IMR-90 (cell line): Measurements from ENCODE around the gene CBLIF. TPM values are rescaled to one million over a fixed set of nuclear protein-coding genes. Genes with fewer than 3 reads are reported as not detected.

ENCODE experiments used
- ATAC-seq: fragments of 200-7000 bp; cut with Tn5 transposase; 2 replicates; pipeline ENCODE4 v1.9.1; 2020; ENCODE audit warnings: low read depth, mild to moderate bottlenecking, moderate library complexity
- BruUV-seq: library from RNA; stranded (reverse); fragments of 400-500 nt; replicated peaks from 2 replicates; lab custom pipeline; 2021; lab: Mats Ljungman, UMichigan
- CTCF ChIA-PET: fragments of 300-600 bp; formaldehyde crosslinking; extraction: SDS; loops from one replicate; lab custom pipeline; 2021; ENCODE audit warnings: antibody characterized with exemption; lab: Yijun Ruan, JAX
- POLR2A ChIA-PET: fragments of 300-600 bp; sonication (Branson Sonifier 250); formaldehyde crosslinking; loops from one replicate; lab custom pipeline; 2022; ENCODE audit warnings: antibody characterized with exemption; ENCODE audit not compliant: unreplicated experiment; lab: Charles Lee
- DNase-seq: peaks from one replicate; pipeline ENCODE4 v3.0.0; 2013
- H2AFZ ChIP-seq: replicated peaks from 2 replicates; pipeline ENCODE3; 2013; ENCODE audit warnings: low read length, mild to moderate bottlenecking; ENCODE audit not compliant: poor library complexity
- H2AK5ac ChIP-seq: 2 replicates; pipeline ENCODE4 v1.6.1; 2013; ENCODE audit warnings: low read depth, low read length, inconsistent platforms
- H2AK9ac ChIP-seq: replicated peaks from 2 replicates; pipeline ENCODE3; 2013; ENCODE audit warnings: mild to moderate bottlenecking, low read depth, low read length, moderate library complexity; ENCODE audit not compliant: poor library complexity
- H2BK120ac ChIP-seq: 2 replicates; pipeline ENCODE4 v1.6.1; 2013; ENCODE audit warnings: low read depth, low read length, inconsistent platforms
- H2BK15ac ChIP-seq: 3 replicates; pipeline ENCODE4 v1.6.1; 2013; ENCODE audit warnings: low read depth, low read length, inconsistent platforms
- H2BK20ac ChIP-seq: 2 replicates; pipeline ENCODE4 v1.6.1; 2013; ENCODE audit warnings: low read depth, mild to moderate bottlenecking, inconsistent platforms, low read length, moderate library complexity
- H2BK5ac ChIP-seq: 2 replicates; pipeline ENCODE4 v1.6.1; 2013; ENCODE audit warnings: mild to moderate bottlenecking, low read depth, low read length, inconsistent platforms; ENCODE audit not compliant: poor library complexity, severe bottlenecking
- H3K14ac ChIP-seq: replicated peaks from 2 replicates; pipeline ENCODE4 v1.6.1; 2013; ENCODE audit warnings: low read depth, low read length, inconsistent platforms
- H3K18ac ChIP-seq: 2 replicates; pipeline ENCODE4 v1.6.1; 2013; ENCODE audit warnings: low read depth, low read length, control low read depth
- H3K23ac ChIP-seq: 2 replicates; pipeline ENCODE4 v1.6.1; 2013; ENCODE audit warnings: low read depth, low read length, inconsistent platforms
- H3K27ac ChIP-seq: 2 replicates; pipeline ENCODE4 v1.5.1; 2013; ENCODE audit warnings: mild to moderate bottlenecking, control low read depth, low read length; ENCODE audit not compliant: insufficient read depth
- H3K27me3 ChIP-seq: 2 replicates; pipeline ENCODE4 v1.6.1; 2013; ENCODE audit warnings: low read length; ENCODE audit not compliant: control insufficient read depth, insufficient read depth
- H3K36me3 ChIP-seq: 2 replicates; pipeline ENCODE4 v1.6.1; 2013; ENCODE audit warnings: low read length, mixed read lengths; ENCODE audit not compliant: control insufficient read depth, insufficient read depth
- H3K4ac ChIP-seq: 2 replicates; pipeline ENCODE4 v1.6.1; 2013; ENCODE audit warnings: low read depth, low read length, inconsistent platforms
- H3K4me1 ChIP-seq: 2 replicates; pipeline ENCODE4 v1.6.1; 2013; ENCODE audit warnings: low read length, mixed read lengths; ENCODE audit not compliant: control insufficient read depth, insufficient read depth
- H3K4me2 ChIP-seq: 2 replicates; pipeline ENCODE4 v1.6.1; 2013; ENCODE audit warnings: low read depth, mild to moderate bottlenecking, control low read depth, low read length, moderate library complexity
- H3K4me3 ChIP-seq: 2 replicates; pipeline ENCODE4 v1.5.1; 2013; ENCODE audit warnings: low read depth, mild to moderate bottlenecking, control low read depth, low read length, moderate library complexity; ENCODE audit not compliant: insufficient read depth
- H3K56ac ChIP-seq: 2 replicates; pipeline ENCODE4 v1.6.1; 2013; ENCODE audit warnings: low read length, inconsistent platforms; ENCODE audit not compliant: insufficient read depth; ENCODE audit errors: extremely low read depth
- H3K79me1 ChIP-seq, 2 experiments: 2 replicates each; pipeline ENCODE4 v1.6.1; 2013; ENCODE audit warnings: low read length in 2 of 2, inconsistent platforms in 1 of 2, low read depth in 1 of 2
- H3K9ac ChIP-seq: 2 replicates; pipeline ENCODE4 v1.6.1; 2013; ENCODE audit warnings: low read depth, low read length, control low read depth
- H3K9me1 ChIP-seq: 2 replicates; pipeline ENCODE4 v1.6.1; 2013; ENCODE audit warnings: low read length, inconsistent platforms; ENCODE audit not compliant: insufficient read depth
- H3K9me3 ChIP-seq: 2 replicates; pipeline ENCODE4 v1.6.1; 2013; ENCODE audit warnings: low read length; ENCODE audit not compliant: control insufficient read depth, insufficient read depth
- H4K20me1 ChIP-seq: 2 replicates; pipeline ENCODE4 v1.6.1; 2013; ENCODE audit warnings: low read length, inconsistent platforms; ENCODE audit not compliant: insufficient read depth
- H4K5ac ChIP-seq: 2 replicates; pipeline ENCODE4 v1.6.1; 2013; ENCODE audit warnings: mild to moderate bottlenecking, low read depth, low read length, control low read depth
- H4K8ac ChIP-seq, 2 experiments: 2 replicates each; pipeline ENCODE4 v1.6.1; 2013; ENCODE audit warnings: low read depth in 2 of 2, low read length in 2 of 2, control low read depth in 1 of 2, inconsistent platforms in 1 of 2
- H4K91ac ChIP-seq: 2 replicates; pipeline ENCODE4 v1.6.1; 2013; ENCODE audit warnings: low read depth, low read length, inconsistent platforms; ENCODE audit not compliant: insufficient read depth
- BHLHE40 ChIP-seq: fragments of 150-350 bp; IDR thresholded peaks from 2 replicates; pipeline ENCODE4 v1.6.1; 2016; ENCODE audit warnings: mild to moderate bottlenecking, low read depth, low read length
- WGBS, 2 experiments: methylation state at CpG; one replicate each; pipeline versions ENCODE4 v1.1.5 to v1.1.7; 2013; ENCODE audit warnings: missing lambda C conversion rate in 2 of 2; ENCODE audit not compliant: insufficient read length in 1 of 2; ENCODE audit errors: extremely low coverage in 2 of 2; 5-methylcytosine and 5-hydroxymethylcytosine counted together
- dilution Hi-C: fragments of 300-500 bp; cut with HindIII; formaldehyde crosslinking; loops from one replicate; pipeline ENCODE4 v1.14.3; 2018; ENCODE audit warnings: low sequenced_read_pairs; ENCODE audit not compliant: unreplicated experiment
- in situ Hi-C: fragments of 300-500 bp; cut with MboI; formaldehyde crosslinking; loops from 3 replicates; pipeline ENCODE4 v1.14.3; 2019; ENCODE audit warnings: low sequenced_read_pairs, inconsistent platforms, mixed read lengths
- intact Hi-C: fragments of 100-400 bp; cut with micrococcal nuclease; formaldehyde crosslinking; loops from 2 replicates; pipeline ENCODE4 v1.10.0; 2022
- polyA plus RNA-seq, 3 experiments: library from polyadenylated mRNA; depleted of rRNA; stranded (reverse); fragments of >200 nt; gene quantifications; 2 replicates each; pipeline ENCODE4 v1.2.3, GENCODE V29; 2012; ENCODE audit warnings: low replicate concordance in 1 of 3
- total RNA-seq: library from RNA; depleted of rRNA; stranded (reverse); fragments of >200 nt; gene quantifications from 2 replicates; pipeline ENCODE4 v1.2.3, GENCODE V29; 2012

CBLIF gene
- total and polyA plus RNA-seq, 2 of the 4 experiments (the other 2 are of a cell fraction) = not detected

GRCh38 chr11:59829358-59829757 lies 15.9 kb downstream of the CBLIF start:
- Histone ChIP-seq H3K9ac (no peak overlapping the region), H3K14ac (no peak overlapping the region), H3K9me3 (no peaks in the 10 kb centered on the region), H4K8ac (no peak overlapping the region), H4K91ac (no peak overlapping the region), H2BK15ac (no peak overlapping the region), H3K4ac (no peak overlapping the region), H3K23ac (no peak overlapping the region), H2BK5ac (no peak overlapping the region), H3K18ac (no peak overlapping the region), H3K4me3 (no peak overlapping the region), H4K5ac (no peak overlapping the region), H3K9me1 (no peaks in the 10 kb centered on the region), H4K20me1 (no peaks in the 10 kb centered on the region), H2AFZ (no peak overlapping the region), H2BK20ac (no peak overlapping the region), H3K79me1 (no peaks in the 10 kb centered on the region), H3K4me1 (no peaks in the 10 kb centered on the region), H2BK120ac (no peak overlapping the region), H2AK5ac (no peak overlapping the region), H2AK9ac (no peak overlapping the region), H3K27ac (no peak overlapping the region), H3K4me2 (no peak overlapping the region), H3K56ac (no peak overlapping the region), H3K36me3 (no peaks in the 10 kb centered on the region), H3K27me3 (no peaks in the 10 kb centered on the region)
- POLR2A ChIA-PET = no interaction called here
- CTCF ChIA-PET = interaction anchor here (0.6 kb wide), 1 partner anchor 141 kb away, joined by 3 read pairs; no protein-coding TSS in a partner anchor
- no peak for TF ChIP-seq BHLHE40
- dilution Hi-C loops = no loop called here
- WGBS, 2 experiments = no CpG with 5 or more reads among the region's 3 CpGs
- BruUV-seq = no TSS peak
- no peak for DNase-seq
- in situ Hi-C loops = loop anchor here (25.0 kb wide), 1 partner anchor 358 kb away; the partner anchor contains the start of gene MS4A6A
- ATAC-seq = no peak
- intact Hi-C loops = loop anchor here (10.0 kb wide), 1 partner anchor 435 kb away; no protein-coding TSS in a partner anchor
